Measurements from ENCODE around the gene PLIN4. TPM values are rescaled to one million over a fixed set of nuclear protein-coding genes. Genes with fewer than 3 reads are reported as not detected.

Gene PLIN4
- total and polyA plus RNA-seq, 2 experiments from 2014 or later: 0.42 to 0.81 TPM

GRCh38 chr19:4508698-4509097 is 9.6 kb downstream of the PLIN4 start:
- no peak for DNase-seq (ENCODE audit: low read depth in 1 of 2, low spot score in 1 of 2)
- Histone ChIP-seq H3K4me1 (ENCODE audit: low read depth) (no peaks in the 10 kb centered on the region), H3K27me3 (no peaks in the 10 kb centered on the region), H3K9me3 (ENCODE audit: low read depth) (no peaks in the 10 kb centered on the region), H3K36me3 (no peaks in the 10 kb centered on the region), H3K27ac (no peak overlapping the region), H3K4me3 (no peak overlapping the region)
- TF ChIP-seq CTCF (IDR thresholded peaks at IDR 0.05; ENCODE audit: low read depth, low read length): no peak

- Histone ChIP-seq H3K36me3 (peaks cover 3% of the 10 kb centered on the region), H3K27ac (no peak overlapping the region), H3K27me3 (no peaks in the 10 kb centered on the region), H3K4me1 (ENCODE audit: low read depth) (no peaks in the 10 kb centered on the region), H3K9me3 (ENCODE audit: low read depth) (no peaks in the 10 kb centered on the region), H3K4me3 (no peak overlapping the region)
- no peak for DNase-seq (ENCODE audit: low read depth in 1 of 2, low spot score in 1 of 2)
- no peak for TF ChIP-seq CTCF (IDR thresholded peaks at IDR 0.05; ENCODE audit: low read depth, low read length)
Measured at GRCh38 chr19:4507804-4508203, 10.5 kb downstream of the PLIN4 start.

- Histone ChIP-seq H3K4me1 (ENCODE audit: low read depth) (no peaks in the 10 kb centered on the region), H3K4me3 (no peak overlapping the region), H3K36me3 (peaks cover 4% of the 10 kb centered on the region), H3K9me3 (ENCODE audit: low read depth) (no peaks in the 10 kb centered on the region), H3K27ac (no peak overlapping the region), H3K27me3 (no peaks in the 10 kb centered on the region)
- DNase-seq (ENCODE audit: low read depth in 1 of 2, low spot score in 1 of 2): no peak
- no peak for TF ChIP-seq CTCF (IDR thresholded peaks at IDR 0.05; ENCODE audit: low read depth, low read length)
Measured at GRCh38 chr19:4507150-4507452, 11.2 kb downstream of the PLIN4 start.

DNA sequence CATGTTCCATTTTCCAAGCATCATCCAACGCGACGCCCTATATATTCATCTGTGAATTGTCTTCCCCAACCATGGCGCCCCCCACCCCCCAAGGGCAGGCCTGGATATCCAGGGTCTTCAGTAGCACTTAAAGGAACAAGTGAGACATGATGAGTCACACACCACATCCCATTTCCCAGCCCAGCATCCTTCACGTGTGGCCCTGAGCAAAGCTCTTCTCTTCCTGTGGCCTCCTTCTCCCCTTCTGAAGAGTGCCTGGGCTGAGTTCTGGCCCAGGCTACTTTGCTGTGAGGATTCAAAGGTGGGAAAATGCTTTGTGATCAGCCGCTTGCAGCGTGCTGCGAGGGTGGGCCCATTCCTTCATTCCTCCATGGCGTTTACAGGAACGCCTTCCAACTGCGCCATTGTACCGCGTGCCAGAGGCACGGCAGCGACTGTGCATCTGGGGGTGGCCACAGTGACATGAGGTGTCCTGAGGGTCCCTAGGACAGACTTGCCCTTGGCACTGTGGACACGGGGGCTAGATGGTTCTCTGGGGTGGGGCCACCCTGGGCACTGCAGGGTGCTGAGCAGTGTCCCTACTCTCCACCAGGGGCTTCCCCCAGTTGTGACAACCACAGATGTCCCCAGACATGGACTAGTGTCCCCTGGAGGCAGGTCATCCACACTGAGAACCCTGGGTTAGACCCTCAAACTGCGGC is 11.7 kb downstream of the PLIN4 start:
- TF ChIP-seq CTCF (IDR thresholded peaks at IDR 0.05; ENCODE audit: low read depth, low read length): no peak
- Histone ChIP-seq H3K4me3 (no peak overlapping the region), H3K4me1 (ENCODE audit: low read depth) (no peaks in the 10 kb centered on the region), H3K9me3 (ENCODE audit: low read depth) (no peaks in the 10 kb centered on the region), H3K27ac (no peak overlapping the region), H3K36me3 (peaks cover 4% of the 10 kb centered on the region), H3K27me3 (no peaks in the 10 kb centered on the region)
- DNase-seq (ENCODE audit: low read depth in 1 of 2, low spot score in 1 of 2): peak in 1 of 2 donors; percentile 47

- H3K27ac ChIP-seq: no peak overlapping the region
Measured at GRCh38 chr19:4505570-4506448, 12.5 kb downstream of the PLIN4 start.

More at GRCh38 chr19:4505570-4506448, 12.5 kb downstream of the PLIN4 start:
- Histone ChIP-seq H3K4me3 (no peak overlapping the region), H3K27me3 (no peaks in the 10 kb centered on the region), H3K4me1 (ENCODE audit: low read depth) (no peaks in the 10 kb centered on the region), H3K9me3 (ENCODE audit: low read depth) (no peaks in the 10 kb centered on the region), H3K36me3 (peaks cover 4% of the 10 kb centered on the region)
- no peak for DNase-seq (ENCODE audit: low read depth in 1 of 2, low spot score in 1 of 2)
- no peak for TF ChIP-seq CTCF (IDR thresholded peaks at IDR 0.05; ENCODE audit: low read depth, low read length)

All from cardiac muscle cell (in vitro differentiated cells and primary cell).